ENCODE results near the gene MAJIN.

MAJIN gene

DNA sequence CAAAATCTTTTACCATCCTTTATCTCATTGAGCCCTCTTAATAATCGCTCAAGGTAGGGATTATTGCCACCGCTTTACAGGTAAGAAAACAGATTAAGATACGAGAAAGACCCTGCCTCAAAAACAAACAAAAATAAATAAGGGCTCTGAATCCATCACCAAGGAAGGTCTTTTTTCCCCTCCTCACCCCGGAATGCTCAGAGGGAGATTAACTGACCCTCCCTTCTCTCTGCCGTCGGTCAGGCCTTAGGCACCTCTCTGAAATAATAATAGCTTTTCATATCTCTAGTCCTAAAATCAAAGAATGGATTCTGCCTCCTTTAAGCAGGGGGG, 54.3 kb downstream of the MAJIN start:
- TF ChIP-seq, protein P1, sequence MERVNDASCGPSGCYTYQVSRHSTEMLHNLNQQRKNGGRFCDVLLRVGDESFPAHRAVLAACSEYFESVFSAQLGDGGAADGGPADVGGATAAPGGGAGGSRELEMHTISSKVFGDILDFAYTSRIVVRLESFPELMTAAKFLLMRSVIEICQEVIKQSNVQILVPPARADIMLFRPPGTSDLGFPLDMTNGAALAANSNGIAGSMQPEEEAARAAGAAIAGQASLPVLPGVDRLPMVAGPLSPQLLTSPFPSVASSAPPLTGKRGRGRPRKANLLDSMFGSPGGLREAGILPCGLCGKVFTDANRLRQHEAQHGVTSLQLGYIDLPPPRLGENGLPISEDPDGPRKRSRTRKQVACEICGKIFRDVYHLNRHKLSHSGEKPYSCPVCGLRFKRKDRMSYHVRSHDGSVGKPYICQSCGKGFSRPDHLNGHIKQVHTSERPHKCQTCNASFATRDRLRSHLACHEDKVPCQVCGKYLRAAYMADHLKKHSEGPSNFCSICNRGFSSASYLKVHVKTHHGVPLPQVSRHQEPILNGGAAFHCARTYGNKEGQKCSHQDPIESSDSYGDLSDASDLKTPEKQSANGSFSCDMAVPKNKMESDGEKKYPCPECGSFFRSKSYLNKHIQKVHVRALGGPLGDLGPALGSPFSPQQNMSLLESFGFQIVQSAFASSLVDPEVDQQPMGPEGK (CRISPR knock-in tag; IDR thresholded peaks at IDR 0.05; ENCODE audit: borderline replicate concordance) = no peak
- TF ChIP-seq TOX (CRISPR knock-in tag; IDR thresholded peaks at IDR 0.05; ENCODE audit: borderline replicate concordance) (no peak), ZNF565 (CRISPR knock-in tag; conservative IDR thresholded peaks at IDR 0.05; ENCODE audit: low read depth) (no peak), TCF4 (CRISPR knock-in tag; IDR thresholded peaks at IDR 0.05; ENCODE audit: borderline replicate concordance) (no peak), BACH2 (CRISPR knock-in tag; IDR thresholded peaks at IDR 0.05; ENCODE audit: borderline replicate concordance) (no peak), ZNF70 (CRISPR knock-in tag; IDR thresholded peaks at IDR 0.05) (no peak)
- TF ChIP-seq, protein P2, sequence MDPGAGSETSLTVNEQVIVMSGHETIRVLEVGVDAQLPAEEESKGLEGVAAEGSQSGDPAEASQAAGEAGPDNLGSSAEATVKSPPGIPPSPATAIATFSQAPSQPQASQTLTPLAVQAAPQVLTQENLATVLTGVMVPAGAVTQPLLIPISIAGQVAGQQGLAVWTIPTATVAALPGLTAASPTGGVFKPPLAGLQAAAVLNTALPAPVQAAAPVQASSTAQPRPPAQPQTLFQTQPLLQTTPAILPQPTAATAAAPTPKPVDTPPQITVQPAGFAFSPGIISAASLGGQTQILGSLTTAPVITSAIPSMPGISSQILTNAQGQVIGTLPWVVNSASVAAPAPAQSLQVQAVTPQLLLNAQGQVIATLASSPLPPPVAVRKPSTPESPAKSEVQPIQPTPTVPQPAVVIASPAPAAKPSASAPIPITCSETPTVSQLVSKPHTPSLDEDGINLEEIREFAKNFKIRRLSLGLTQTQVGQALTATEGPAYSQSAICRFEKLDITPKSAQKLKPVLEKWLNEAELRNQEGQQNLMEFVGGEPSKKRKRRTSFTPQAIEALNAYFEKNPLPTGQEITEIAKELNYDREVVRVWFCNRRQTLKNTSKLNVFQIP (CRISPR knock-in tag; IDR thresholded peaks at IDR 0.05; ENCODE audit: borderline replicate concordance, low read depth) = no peak
- ATAC-seq = no peak

DNA sequence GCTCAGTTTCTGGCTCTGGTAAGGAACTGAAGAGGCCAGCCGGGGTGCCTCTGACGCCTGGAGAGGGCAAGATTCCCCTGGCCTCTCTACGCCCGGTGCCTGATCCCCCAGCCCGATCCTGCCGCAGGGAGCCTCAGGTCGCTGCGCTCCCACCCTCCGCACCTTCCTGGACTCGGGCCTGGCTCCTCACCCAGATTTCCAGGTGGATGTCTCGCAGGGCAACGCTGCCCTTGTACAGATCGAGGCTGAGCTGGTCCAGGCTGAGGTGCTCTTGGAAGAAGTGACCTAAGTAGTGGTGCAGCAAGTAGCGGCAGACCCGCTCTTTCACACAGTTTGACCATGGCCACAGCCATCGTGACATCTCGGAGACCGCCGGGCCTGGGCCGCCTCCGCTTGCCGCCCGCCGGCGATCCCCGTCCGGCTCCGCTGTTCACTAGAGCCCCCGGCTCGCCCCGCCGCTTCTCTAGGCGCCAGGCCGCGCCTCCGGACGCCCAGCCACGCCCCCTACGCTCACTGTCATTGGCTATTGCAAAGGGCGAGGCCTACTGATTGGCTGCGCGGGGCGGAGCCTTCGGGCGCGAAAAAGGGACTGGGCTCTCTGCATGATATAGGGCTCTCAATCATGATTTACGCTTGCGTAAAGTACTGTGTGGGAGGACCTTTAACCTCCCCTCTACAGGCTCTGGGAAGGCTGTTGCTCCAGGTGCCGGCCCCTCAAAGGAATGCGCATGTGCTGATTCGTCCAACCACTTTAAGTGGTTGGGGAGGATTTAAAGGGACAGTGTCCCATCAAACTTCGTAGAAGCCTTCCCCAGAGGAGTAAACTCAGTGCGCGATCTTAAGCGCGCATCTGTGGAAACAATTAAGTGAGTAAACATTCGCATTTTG, 54.9 kb downstream of the MAJIN start, which contains the start of gene ATG2A:
Gene ATG2A (minus strand): TSS at position 435 of the 888 bp plus-strand sequence. CDS start 74 bp downstream, at position 361.
- TF ChIP-seq OSR1 (CRISPR knock-in tag; IDR thresholded peaks at IDR 0.05) = no peak
- TF ChIP-seq ZC3H10 (CRISPR knock-in tag; IDR thresholded peaks at IDR 0.05) = no peak
- TF ChIP-seq, protein P1 (CRISPR knock-in tag; IDR thresholded peaks at IDR 0.05; ENCODE audit: borderline replicate concordance) = no peak
- TF ChIP-seq SNAI2 (CRISPR knock-in tag; IDR thresholded peaks at IDR 0.05) = no peak
- no peak for TF ChIP-seq RARB (CRISPR knock-in tag; IDR thresholded peaks at IDR 0.05)
- no peak for TF ChIP-seq ZFP30 (CRISPR knock-in tag; IDR thresholded peaks at IDR 0.05)
- no peak for TF ChIP-seq PPARA (CRISPR knock-in tag; IDR thresholded peaks at IDR 0.05; ENCODE audit: borderline replicate concordance)
- no peak for TF ChIP-seq ZFP3 (CRISPR knock-in tag; IDR thresholded peaks at IDR 0.05)
- TF ChIP-seq, protein P3, sequence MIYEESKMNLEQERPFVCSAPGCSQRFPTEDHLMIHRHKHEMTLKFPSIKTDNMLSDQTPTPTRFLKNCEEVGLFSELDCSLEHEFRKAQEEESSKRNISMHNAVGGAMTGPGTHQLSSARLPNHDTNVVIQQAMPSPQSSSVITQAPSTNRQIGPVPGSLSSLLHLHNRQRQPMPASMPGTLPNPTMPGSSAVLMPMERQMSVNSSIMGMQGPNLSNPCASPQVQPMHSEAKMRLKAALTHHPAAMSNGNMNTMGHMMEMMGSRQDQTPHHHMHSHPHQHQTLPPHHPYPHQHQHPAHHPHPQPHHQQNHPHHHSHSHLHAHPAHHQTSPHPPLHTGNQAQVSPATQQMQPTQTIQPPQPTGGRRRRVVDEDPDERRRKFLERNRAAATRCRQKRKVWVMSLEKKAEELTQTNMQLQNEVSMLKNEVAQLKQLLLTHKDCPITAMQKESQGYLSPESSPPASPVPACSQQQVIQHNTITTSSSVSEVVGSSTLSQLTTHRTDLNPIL (CRISPR knock-in tag; IDR thresholded peaks at IDR 0.05; ENCODE audit: low read depth) = no peak
- no peak for TF ChIP-seq TOX (CRISPR knock-in tag; IDR thresholded peaks at IDR 0.05; ENCODE audit: borderline replicate concordance)
- no peak for TF ChIP-seq ZNF8 (CRISPR knock-in tag; IDR thresholded peaks at IDR 0.05)
- TF ChIP-seq CSDC2 (CRISPR knock-in tag; IDR thresholded peaks at IDR 0.05) = no peak
- TF ChIP-seq BACH2 (CRISPR knock-in tag; IDR thresholded peaks at IDR 0.05; ENCODE audit: borderline replicate concordance) = no peak
- TF ChIP-seq, protein P2 (CRISPR knock-in tag; IDR thresholded peaks at IDR 0.05; ENCODE audit: borderline replicate concordance, low read depth) = no peak
- no peak for TF ChIP-seq ESRRG (CRISPR knock-in tag; IDR thresholded peaks at IDR 0.05)
- ATAC-seq = peak; percentile 97

DNA sequence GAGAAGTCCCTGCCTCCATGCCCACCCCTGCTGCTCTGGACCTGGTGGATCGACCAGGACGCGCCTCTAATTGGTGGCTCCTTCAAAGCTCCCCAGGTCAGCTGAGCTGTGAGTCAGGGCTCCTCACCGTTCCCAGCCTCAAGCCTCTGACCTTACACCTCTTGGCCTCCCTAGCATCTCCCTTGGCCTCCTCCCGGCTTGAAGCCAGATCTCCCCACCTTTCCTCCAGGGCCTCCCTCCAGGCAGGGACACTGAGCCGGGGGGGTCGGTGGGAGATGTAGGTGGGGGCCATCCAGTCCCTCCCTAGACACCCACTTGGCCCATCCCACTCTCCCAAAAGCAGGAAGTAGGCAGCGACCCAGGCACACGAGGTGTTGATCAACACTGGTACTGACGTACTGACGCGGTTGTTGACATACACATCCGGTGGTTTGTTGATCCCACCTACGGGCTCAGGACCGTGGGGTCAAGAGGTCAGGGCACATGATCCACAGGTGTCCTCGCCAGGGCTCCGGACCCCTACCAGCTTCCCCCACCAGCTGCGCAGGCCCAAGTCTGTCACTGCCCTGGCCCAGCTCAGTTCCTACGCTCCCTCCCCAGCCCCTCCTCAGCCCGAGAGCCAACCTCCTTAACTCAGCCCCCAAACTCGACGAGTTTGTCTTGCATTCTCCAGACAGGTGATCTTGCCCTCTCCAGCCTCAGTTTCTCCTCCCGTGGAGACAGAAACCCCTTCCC, 55.7 kb downstream of the MAJIN start:
- peak; percentile 18 for ATAC-seq
- TF ChIP-seq GLIS3 (CRISPR knock-in tag; IDR thresholded peaks at IDR 0.05) (no peak), OSR1 (CRISPR knock-in tag; IDR thresholded peaks at IDR 0.05) (no peak), ZNF70 (CRISPR knock-in tag; IDR thresholded peaks at IDR 0.05) (no peak), CSDC2 (CRISPR knock-in tag; IDR thresholded peaks at IDR 0.05) (no peak), BACH2 (CRISPR knock-in tag; IDR thresholded peaks at IDR 0.05; ENCODE audit: borderline replicate concordance) (no peak), SNAI2 (CRISPR knock-in tag; IDR thresholded peaks at IDR 0.05) (no peak), RARB (CRISPR knock-in tag; IDR thresholded peaks at IDR 0.05) (no peak), ZFP3 (CRISPR knock-in tag; IDR thresholded peaks at IDR 0.05) (no peak), TOX (CRISPR knock-in tag; IDR thresholded peaks at IDR 0.05; ENCODE audit: borderline replicate concordance) (no peak), ESRRG (CRISPR knock-in tag; IDR thresholded peaks at IDR 0.05) (no peak)
- TF ChIP-seq, protein P1 (CRISPR knock-in tag; IDR thresholded peaks at IDR 0.05; ENCODE audit: borderline replicate concordance) = no peak
- TF ChIP-seq, protein P4, sequence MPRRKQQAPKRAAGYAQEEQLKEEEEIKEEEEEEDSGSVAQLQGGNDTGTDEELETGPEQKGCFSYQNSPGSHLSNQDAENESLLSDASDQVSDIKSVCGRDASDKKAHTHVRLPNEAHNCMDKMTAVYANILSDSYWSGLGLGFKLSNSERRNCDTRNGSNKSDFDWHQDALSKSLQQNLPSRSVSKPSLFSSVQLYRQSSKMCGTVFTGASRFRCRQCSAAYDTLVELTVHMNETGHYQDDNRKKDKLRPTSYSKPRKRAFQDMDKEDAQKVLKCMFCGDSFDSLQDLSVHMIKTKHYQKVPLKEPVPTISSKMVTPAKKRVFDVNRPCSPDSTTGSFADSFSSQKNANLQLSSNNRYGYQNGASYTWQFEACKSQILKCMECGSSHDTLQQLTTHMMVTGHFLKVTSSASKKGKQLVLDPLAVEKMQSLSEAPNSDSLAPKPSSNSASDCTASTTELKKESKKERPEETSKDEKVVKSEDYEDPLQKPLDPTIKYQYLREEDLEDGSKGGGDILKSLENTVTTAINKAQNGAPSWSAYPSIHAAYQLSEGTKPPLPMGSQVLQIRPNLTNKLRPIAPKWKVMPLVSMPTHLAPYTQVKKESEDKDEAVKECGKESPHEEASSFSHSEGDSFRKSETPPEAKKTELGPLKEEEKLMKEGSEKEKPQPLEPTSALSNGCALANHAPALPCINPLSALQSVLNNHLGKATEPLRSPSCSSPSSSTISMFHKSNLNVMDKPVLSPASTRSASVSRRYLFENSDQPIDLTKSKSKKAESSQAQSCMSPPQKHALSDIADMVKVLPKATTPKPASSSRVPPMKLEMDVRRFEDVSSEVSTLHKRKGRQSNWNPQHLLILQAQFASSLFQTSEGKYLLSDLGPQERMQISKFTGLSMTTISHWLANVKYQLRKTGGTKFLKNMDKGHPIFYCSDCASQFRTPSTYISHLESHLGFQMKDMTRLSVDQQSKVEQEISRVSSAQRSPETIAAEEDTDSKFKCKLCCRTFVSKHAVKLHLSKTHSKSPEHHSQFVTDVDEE (CRISPR knock-in tag; IDR thresholded peaks at IDR 0.05) = no peak
